ENCODE results near the gene C11orf58.

C11orf58 gene

GRCh38 chr11:16806791-16807190 lies 68.3 kb downstream of the C11orf58 start:
- no peak for TF ChIP-seq CTCF (IDR thresholded peaks at IDR 0.05; ENCODE audit: extremely low read depth, missing control alignments)
- no peak for DNase-seq (ENCODE audit: low spot score)

GRCh38 chr11:16807306-16807705 lies 68.9 kb downstream of the C11orf58 start:
- no peak for DNase-seq (ENCODE audit: low spot score)
- no peak for TF ChIP-seq CTCF (IDR thresholded peaks at IDR 0.05; ENCODE audit: extremely low read depth, missing control alignments)
